ENCODE measurements around the gene CRYBG1. TPM values are rescaled to one million over a fixed set of nuclear protein-coding genes. Genes with fewer than 3 reads are reported as not detected.

Gene CRYBG1
- total and polyA plus RNA-seq, 10 of the 15 experiments (the other 5 are each of a cell fraction or from before 2014, with no cell fraction given) = 6.5 to 57.0 (median 25.2) TPM

DNA sequence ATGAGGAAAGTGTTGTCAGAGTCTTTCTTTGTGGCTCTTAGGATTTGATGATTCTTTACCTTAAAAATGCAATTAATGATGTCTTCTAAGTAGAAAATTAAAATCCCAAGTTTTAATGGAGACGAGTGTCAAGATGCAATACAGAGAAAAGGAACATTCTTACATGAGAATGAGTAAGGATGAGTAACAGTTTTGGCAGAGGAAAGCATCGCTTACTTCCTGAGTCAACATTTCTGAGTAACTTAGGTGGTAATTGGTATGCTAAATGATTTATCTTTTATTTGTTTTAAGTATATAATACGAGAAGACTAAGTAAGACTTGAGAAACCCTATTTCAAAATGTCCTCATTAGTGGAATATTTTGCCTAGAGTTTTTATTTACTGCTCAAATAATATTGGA lies 167.5 kb downstream of the CRYBG1 start (continued):
- TF ChIP-seq BCLAF1 (IDR thresholded peaks at IDR 0.05) = no peak
- TF ChIP-seq SRF (IDR thresholded peaks at IDR 0.05; ENCODE audit: low read depth in 2 of 2, low read length in 2 of 2) = no peak
- no peak for TF ChIP-seq PBX3 (IDR thresholded peaks at IDR 0.05; ENCODE audit: insufficient replicate concordance, low read depth, low read length)
- TF ChIP-seq, protein P1, sequence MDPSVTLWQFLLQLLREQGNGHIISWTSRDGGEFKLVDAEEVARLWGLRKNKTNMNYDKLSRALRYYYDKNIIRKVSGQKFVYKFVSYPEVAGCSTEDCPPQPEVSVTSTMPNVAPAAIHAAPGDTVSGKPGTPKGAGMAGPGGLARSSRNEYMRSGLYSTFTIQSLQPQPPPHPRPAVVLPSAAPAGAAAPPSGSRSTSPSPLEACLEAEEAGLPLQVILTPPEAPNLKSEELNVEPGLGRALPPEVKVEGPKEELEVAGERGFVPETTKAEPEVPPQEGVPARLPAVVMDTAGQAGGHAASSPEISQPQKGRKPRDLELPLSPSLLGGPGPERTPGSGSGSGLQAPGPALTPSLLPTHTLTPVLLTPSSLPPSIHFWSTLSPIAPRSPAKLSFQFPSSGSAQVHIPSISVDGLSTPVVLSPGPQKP (IDR thresholded peaks at IDR 0.05; ENCODE audit: low read depth, low read length) = no peak

GRCh38 chr6:106528521-106528920 lies 168.0 kb downstream of the CRYBG1 start:
- no peak for FAIRE-seq
- SMC1A ChIA-PET (ENCODE audit: uncharacterized antibody, unreplicated experiment) = interaction anchor here (1.1 to 2.0 kb wide), 2 partner anchors 12 to 16 kb away, joined by 4 to 7 read pairs; no protein-coding TSS in a partner anchor

More at GRCh38 chr6:106528521-106528920, 168.0 kb downstream of the CRYBG1 start:
- no TSS peak for BruUV-seq (replicated peaks)
- 73% methylated on average over 2 of the region's 2 CpGs for WGBS (ENCODE audit: insufficient coverage, insufficient replicate concordance, low lambda C conversion rate, missing lambda C conversion rate)
- H3K4me2 ChIP-seq (ENCODE audit: control insufficient read depth, insufficient read depth) = no peak overlapping the region
- CTCF ChIA-PET = interaction anchor here (0.8 to 1.1 kb wide), 2 partner anchors 16 to 23 kb away, joined by 3 read pairs; no protein-coding TSS in a partner anchor
- no peaks in the 10 kb centered on the region for H4K20me1 ChIP-seq (ENCODE audit: control insufficient read depth, insufficient read depth)
- no peak overlapping the region for H3K4me3 ChIP-seq
- no peak overlapping the region for H2AFZ ChIP-seq (ENCODE audit: control insufficient read depth, low read depth, low read length)
- H3K36me3 ChIP-seq (ENCODE audit: control insufficient read depth in 2 of 2, insufficient read depth in 2 of 2, low read length in 1 of 2) = peaks cover 0 to 41% of the 10 kb centered on the region in 2 experiments; a peak in 3 of 4 replicates
- H3K79me2 ChIP-seq (ENCODE audit: control insufficient read depth, insufficient read depth, low read length) = peaks cover 47% of the 10 kb centered on the region
- in situ Hi-C loops (cut with MboI) (no loop called here), intact Hi-C loops (cut with micrococcal nuclease; ENCODE audit: unreplicated experiment) (no loop called here)
- H3K9ac ChIP-seq (ENCODE audit: control insufficient read depth, insufficient read depth, low read length) = no peak overlapping the region
- H3K4me1 ChIP-seq (ENCODE audit: control insufficient read depth, insufficient read depth, low read length) = peaks cover 10% of the 10 kb centered on the region
- no peaks in the 10 kb centered on the region for H3K9me3 ChIP-seq (replicated peaks; ENCODE audit: control insufficient read depth, insufficient read depth, low read length)
- TF ChIP-seq NR2F1 (conservative IDR thresholded peaks at IDR 0.05) = no peak
- no peak for TF ChIP-seq SUZ12 (IDR thresholded peaks at IDR 0.05; ENCODE audit: unreplicated experiment)
- TF ChIP-seq ATF7 (IDR thresholded peaks at IDR 0.05; ENCODE audit: low read depth) = no peak
- no peak for ATAC-seq
- no peaks in the 10 kb centered on the region for H3K27me3 ChIP-seq (replicated peaks in 1 of 2; ENCODE audit: control insufficient read depth in 2 of 2, insufficient read depth in 2 of 2, low read length in 1 of 2)
- no peak for DNase-seq (ENCODE audit: low read depth, low spot score)
- POLR2A ChIA-PET = no interaction called here
- RAD21 ChIA-PET (ENCODE audit: unreplicated experiment) = no interaction called here
- H3K27ac ChIP-seq (ENCODE audit: control insufficient read depth, insufficient read depth) = no peak overlapping the region
